ENCODE measurements around the gene FBXW8. TPM values are rescaled to one million over a fixed set of nuclear protein-coding genes. Genes with fewer than 3 reads are reported as not detected.

FBXW8 gene
- total RNA-seq, 1 donor from 2014 or later: 6.1 TPM

- no peak for DNase-seq (ENCODE audit: low spot score)
- ATAC-seq: no peak
Observed at GRCh38 chr12:117034701-117035151, 124.0 kb downstream of the FBXW8 start.

DNA sequence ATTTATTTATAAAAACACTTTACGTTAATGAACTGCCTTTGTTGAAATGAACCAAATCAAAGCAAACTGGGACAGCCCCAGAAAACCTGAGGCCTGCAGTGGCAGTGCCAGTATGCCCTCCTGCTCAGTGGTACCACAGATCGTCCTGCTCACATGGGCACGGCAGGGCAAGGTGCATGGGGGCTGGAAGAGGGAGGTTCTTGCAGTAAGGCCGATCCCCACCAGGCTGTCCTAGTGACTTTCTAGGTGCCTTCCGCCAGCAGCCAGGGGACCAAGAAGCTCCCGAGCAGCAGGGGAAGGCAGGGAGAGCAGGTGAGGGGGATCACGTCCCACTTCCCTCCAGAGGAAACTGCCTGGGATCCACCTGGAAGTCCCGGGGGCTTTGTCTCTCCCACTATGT is 124.5 kb downstream of the FBXW8 start:
- DNase-seq (ENCODE audit: low spot score): no peak
- no peak for ATAC-seq

GRCh38 chr12:117036046-117036445 is 125.3 kb downstream of the FBXW8 start:
- no peak for DNase-seq (ENCODE audit: low spot score)
- ATAC-seq: no peak

DNA sequence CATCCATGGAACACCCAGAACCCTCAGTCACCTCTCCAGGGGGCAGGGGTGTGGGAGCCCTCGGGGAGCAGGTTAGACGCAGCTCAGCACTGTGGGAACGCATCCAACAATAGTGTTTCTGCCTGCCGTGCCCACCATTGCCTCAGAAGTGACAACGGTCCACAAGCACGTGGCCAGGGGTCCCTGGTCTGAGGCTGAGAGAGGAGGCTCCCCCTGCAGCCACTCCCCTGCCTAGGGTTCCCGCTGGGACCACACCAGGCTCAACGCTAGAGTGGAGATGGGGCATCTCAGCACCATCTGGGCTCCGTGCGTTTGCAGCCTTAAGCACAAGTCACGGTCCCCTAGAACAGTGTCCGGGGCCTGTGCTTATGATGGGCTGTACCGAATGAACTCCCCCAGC is 125.8 kb downstream of the FBXW8 start:
- DNase-seq (ENCODE audit: low spot score): no peak
- no peak for ATAC-seq

DNA sequence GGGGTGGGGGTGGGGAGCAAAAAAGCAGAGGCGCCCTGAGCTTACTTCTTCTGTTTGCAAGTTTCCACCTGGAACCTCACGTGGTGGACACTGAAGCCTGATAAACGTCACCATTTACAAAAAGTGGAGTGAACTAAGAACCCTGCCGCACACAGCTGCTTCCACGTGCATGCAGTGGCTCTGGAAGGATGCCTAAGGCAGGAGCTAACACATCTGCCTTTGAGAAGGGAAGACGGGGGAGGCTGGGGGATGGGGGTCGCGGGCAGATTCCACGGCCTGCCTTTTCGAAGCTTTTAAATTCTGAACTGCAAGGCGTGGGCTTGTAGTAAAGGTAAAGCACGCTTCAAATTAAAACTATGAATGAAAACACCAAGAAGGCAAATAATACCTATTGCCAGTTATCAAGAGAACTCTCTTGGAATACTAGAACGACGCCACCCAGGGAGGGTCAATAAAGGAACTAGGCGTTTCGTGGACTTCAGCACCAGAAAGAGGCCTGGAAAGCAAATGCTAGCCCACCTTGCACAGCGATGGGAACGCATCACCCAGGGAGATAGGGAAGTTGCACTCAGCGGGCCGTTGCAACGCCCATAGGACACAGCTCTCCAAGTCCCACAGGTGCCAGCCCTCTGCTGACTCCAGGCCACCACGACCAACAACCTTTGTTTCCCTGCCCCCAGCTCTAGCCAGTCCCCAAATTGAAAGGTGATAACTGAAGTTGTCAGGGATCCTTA is 126.7 kb downstream of the FBXW8 start:
- ATAC-seq (no peak), DNase-seq (ENCODE audit: low spot score) (no peak)

DNA sequence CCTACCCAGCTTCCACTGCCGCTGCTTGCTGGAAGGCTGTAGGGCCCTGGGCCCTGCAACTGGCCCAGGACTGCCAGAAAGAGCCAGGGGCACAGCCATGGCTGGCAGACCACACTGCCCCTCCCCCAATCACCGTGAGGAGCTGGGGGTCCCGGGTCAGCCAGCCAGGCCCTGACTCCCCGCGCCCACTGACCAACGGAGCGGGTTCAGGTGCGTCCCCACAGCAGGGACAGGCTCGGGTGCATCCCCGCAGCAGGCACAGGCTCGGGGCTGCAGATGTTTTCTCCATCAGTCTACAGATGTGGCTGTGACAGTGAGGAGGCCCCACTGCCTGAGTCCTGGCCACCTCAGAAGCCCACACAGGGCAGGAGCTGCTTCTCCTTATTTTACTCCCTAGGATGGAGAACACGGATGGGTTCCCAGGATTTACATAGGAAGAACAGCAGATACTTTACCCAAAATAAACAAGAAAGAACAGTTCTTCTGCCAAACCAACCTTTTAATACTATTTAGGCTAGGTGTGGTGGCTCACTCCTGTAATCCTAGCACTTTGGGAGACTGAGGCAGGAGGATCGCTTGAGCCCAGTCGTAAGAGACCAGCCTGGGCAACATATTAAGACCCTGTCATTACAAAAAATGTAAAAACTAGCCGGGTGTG is 127.4 kb downstream of the FBXW8 start:
- DNase-seq (ENCODE audit: low spot score): no peak
- ATAC-seq: no peak

- no peak for ATAC-seq
- no peak for DNase-seq (ENCODE audit: low spot score)
Observed at GRCh38 chr12:117038919-117039318, 128.2 kb downstream of the FBXW8 start.

GRCh38 chr12:117039891-117040309 is 129.2 kb downstream of the FBXW8 start:
- no peak for DNase-seq (ENCODE audit: low spot score)
- no peak for ATAC-seq

GRCh38 chr12:117040496-117040895 is 129.7 kb downstream of the FBXW8 start:
- ATAC-seq (no peak), DNase-seq (ENCODE audit: low spot score) (no peak)

DNA sequence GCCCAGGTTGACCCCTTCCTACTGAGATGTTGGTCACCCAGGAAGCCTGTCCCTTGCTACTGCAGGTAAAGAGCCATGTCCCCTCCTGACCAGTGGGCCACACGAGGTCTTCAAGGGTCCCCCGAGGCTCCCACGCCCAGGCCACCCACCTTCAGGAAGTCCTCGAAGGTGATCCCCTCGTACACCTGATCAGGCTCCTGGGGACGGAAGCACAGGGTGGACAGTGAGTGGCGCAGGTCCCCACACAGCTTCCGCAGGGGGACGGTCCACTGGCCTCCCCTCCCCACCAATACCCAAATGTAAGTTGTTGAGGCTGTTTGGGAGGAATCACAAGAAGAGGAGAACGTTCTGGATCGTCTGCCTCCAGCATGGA is 131.0 kb downstream of the FBXW8 start:
- no peak for DNase-seq (ENCODE audit: low spot score)
- no peak for ATAC-seq

GRCh38 chr12:117042171-117042842 is 131.6 kb downstream of the FBXW8 start:
- no peak for DNase-seq (ENCODE audit: low spot score)
- ATAC-seq: no peak

- no peak for ATAC-seq
- no peak for DNase-seq (ENCODE audit: low spot score)
Observed at GRCh38 chr12:117042862-117043261, 132.1 kb downstream of the FBXW8 start.

GRCh38 chr12:117044311-117044710 is 133.6 kb downstream of the FBXW8 start:
- ATAC-seq: no peak
- no peak for DNase-seq (ENCODE audit: low spot score)

- ATAC-seq (peak; percentile 19), DNase-seq (ENCODE audit: low spot score) (no peak)
Observed at GRCh38 chr12:117044790-117045159, 134.0 kb downstream of the FBXW8 start.

DNA sequence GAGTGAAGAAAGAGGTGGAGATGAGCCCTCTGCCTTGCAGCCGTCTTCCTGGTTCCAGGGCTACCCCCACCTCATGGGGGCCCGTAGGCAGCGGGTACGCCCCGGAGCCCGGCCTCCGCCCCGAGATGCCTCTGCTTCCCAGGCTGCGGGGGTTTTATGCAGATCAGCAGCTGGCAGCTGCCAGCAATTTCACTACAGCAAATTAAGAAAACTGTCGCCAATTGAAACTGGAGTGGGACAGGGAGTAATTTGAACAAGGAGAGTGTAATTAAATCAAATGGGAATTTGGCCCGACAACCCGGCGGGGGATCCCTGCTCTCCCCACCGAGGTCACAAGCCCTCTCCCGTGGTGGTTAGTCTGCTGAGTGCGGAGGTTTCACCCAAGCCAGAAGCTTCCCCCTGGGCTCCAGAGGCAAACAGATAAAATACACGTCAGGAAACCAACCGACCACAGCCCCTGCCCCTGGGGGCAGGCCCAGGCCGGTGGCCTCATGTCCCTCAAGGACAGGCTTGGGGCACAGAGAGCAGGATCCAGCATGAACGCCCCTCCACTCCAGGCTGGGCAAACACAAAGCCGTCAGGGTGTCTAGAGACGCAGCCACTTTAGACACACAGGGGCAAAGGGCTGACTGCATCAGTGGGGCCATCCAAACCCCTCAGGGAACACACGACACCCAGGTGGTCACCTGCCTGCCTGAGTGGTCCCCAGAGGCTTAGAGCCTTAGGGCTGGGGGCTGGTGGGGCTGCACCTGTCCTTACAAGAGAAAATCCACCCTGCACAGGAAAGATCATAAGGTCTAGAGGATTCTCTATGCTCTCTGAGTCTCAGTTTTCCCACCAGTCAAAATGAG is 134.6 kb downstream of the FBXW8 start:
- DNase-seq (ENCODE audit: low spot score) (no peak), ATAC-seq (peak; percentile 18)

GRCh38 chr12:117046011-117046369 is 135.2 kb downstream of the FBXW8 start:
- DNase-seq (ENCODE audit: low spot score) (no peak), ATAC-seq (no peak)

DNA sequence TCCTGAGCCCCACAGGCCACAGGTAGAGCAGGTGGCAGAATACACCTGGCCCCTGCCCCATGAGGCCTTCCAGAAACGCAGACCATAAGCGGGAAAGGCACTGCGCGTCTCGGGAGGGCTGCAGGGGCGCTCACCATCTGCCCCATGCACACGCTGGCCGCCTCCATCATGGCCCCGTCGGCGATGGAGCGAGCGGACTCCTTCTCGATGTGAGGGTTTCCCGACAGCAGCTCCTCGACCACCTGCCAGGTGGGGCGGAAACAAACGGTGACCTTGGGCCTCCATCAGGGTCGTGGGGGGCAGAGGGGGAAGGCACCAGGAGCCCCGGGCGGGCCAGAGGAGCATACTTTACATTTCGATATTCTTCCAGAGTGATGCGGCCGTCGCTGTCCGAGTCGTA is 135.7 kb downstream of the FBXW8 start:
- ATAC-seq (no peak), DNase-seq (ENCODE audit: low spot score) (no peak)

- DNase-seq (ENCODE audit: low spot score) (no peak), ATAC-seq (no peak)
Observed at GRCh38 chr12:117046861-117047530, 136.2 kb downstream of the FBXW8 start.

GRCh38 chr12:117047810-117048584 is 137.2 kb downstream of the FBXW8 start:
- DNase-seq (ENCODE audit: low spot score): no peak
- peak; percentile 41 for ATAC-seq

DNA sequence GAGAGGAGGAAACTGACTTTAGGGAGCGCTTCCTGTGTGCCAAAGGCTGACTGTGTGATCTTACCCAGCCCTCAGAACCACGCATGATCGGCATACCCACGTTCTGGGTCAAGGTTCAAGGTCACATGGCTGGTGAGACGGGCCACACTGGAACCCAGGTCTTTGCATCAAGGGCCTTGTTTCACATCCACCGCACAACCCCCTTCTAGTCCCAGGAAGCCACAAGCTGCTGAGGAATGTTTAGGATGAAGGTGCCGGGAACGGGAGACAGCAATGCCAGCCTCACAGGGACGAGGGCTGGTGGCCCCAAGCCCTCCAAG is 137.8 kb downstream of the FBXW8 start:
- DNase-seq (ENCODE audit: low spot score) (no peak), ATAC-seq (no peak)

Data from left lobe of liver (tissue), 2 donors.